Endometrial microvascular endothelial cells (primary cell): ENCODE measurements around the gene NUDC. TPM values are rescaled to one million over a fixed set of nuclear protein-coding genes. Genes with fewer than 3 reads are reported as not detected.
"Not testable (repeated sequence)": the region's sequence is repeated elsewhere in the genome, so short reads cannot be mapped to it uniquely, and the experiment has no call there.

Source experiments
- in situ Hi-C: cut with HindIII; loops from 2 replicates; pipeline ENCODE4 v1.10.0; 2017; ENCODE audit warnings: low sequenced_read_pairs, low pct_unique_long_range_greater_than_20kb; ENCODE audit errors: inconsistent ontology term
- total RNA-seq: library from RNA; depleted of rRNA; stranded (reverse); fragments of >200 nt; gene quantifications from one replicate; pipeline ENCODE4 v1.2.3, GENCODE V29; 2015; ENCODE audit errors: inconsistent ontology term

Gene NUDC
- total RNA-seq, 1 donor from 2014 or later, result 84.0 TPM

DNA sequence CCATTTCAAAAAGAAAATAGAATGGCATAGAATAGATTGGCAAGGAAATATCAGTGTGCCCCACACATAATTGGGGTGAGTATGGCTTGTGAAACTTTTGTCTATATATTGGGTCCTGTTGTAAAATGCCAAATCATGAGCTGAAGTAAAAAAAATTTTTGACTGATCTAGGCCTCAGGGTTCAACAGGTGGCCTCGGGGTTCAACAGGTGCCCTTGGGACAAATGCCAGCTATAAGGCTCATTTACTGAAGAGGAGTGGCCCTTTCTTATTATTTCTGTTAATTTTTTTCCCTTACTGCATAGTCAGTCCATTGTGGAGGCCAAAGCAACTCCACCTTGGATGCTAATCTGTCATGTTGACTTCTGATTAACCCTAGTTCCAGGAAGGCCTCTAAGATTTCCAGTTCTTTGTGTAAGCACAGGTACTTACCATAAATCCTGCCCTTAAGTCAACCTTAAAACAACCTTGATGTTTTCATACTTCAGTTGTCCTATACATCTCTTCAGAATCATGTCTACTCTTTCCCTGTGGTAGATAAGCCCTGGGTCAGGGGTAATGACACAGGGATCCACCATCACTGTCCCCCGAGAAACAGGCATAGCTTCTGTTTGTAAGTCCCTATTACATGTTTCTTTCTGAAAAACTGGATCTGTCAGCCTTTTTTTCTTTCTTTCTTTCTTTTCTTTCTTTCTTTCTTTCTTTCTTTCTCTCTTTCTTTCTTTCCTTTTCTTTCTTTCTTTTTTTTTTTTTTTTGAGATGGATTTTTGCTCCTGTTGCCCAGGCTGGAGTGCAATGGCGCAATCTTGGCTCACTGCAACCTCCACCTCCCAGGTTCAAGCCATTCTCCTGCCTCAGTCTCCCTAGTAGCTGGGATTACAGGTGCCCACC is 55.3 kb downstream of the NUDC start:
- in situ Hi-C loops, result no loop called here

DNA sequence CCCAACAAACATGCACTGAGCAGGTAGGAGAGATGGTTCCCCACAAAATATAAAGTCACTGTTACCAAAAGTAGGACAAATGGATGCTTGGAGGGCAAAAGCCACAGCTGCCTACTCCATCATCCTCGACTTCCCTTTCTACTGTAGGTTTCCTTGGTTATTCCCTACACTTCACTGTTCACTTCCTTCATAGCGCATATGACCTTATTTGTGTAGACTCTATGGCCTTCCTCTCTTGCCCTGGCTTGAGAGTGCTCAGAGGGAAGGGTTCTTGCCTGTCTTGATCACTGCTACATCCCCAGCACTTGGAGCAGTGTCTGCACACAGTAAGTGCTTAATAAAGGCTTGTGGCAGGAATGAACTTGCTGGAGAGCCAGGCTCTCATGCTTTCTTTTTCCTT is 57.4 kb downstream of the NUDC start:
- in situ Hi-C loops, result no loop called here

DNA sequence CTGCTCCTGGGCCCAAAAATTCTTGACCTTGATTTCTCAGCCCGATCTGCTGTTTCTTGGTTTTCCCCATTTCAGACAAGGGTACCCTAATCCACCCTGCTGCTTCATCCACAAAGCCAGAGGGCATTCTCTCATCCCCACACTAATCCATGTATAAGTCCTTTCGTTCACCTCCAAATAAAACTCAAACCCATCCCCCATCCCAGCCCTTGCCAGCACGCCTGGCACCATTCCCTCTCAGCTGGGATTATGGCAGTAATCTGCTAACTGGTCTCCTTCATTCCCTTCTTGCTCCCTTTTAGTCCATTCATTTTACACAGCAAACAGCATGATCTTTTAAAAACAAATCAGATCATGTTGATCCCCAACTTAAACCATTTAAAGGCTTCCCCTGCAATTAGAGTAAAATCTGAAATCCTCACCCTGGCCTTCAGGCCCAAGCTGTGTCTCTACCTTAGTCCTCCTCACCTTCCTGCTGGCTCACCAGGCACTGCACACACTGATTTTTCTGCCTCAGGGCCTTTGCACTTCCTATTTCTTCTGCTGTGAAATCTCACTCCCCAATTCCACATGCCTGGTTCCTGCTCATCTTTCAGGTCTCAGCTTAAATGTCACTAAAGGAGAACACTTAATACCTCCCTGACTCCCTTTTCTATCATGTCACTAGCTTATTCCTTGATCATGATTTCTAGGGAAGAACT is 59.8 kb downstream of the NUDC start:
- in situ Hi-C loops, result no loop called here

DNA sequence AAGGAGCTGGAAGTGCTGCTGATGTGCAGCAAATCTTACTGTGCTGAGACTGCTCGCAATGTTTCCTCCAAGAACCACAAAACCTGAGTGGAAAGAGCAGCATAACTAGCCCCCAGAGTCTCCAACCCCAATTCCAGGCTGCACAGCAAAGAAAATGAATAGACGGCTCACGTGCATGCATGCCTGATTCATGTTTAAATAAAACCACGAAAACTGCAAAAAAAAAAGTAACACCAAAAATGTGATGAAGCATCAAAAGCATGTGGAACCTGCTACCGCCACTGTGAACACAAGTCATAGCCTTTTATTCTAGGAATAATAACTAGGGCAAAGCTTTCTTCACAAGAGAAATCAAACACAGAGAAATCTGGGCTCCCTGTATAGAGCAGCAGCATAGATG is 62.3 kb downstream of the NUDC start:
- in situ Hi-C loops, result no loop called here

DNA sequence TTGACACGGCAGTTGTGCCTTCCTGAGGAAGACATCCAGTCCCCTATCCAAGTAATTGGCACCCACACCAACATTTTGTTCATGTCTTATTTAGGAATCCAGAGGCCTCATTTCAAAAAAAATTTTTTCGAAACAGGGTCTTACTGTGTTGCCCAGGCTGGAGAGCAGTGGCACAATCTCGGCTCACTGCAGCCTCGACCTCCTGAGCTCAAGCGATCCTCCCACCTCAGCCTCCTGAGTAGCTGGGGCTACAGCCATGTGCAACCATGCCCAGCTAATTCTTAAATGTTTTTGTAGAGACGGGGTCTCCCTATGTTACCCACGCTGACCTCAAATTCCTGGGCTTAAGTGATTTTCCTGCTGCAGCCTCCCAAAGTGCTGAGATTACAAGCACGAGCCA is 62.7 kb downstream of the NUDC start:
- in situ Hi-C loops, result no loop called here

DNA sequence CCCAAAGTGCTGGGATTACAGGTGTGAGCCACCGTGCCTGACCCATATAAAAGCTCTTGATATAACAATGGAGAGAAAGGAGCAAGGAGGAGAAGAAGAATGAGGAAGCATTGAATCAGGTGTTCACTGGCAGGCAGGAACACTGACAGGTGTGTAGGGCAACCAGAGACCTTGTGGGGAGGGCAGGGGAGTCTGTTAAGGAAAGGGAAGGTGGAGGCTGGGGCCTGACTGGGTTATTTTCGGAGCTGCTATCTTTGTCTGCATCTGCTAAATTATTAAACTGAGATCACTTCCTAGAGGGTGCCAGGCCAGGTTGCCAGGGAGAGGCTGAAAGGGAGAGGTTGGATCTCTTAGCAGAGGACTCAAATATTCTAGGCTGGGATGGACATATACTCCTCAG is 65.1 kb downstream of the NUDC start:
- in situ Hi-C loops, result no loop called here

DNA sequence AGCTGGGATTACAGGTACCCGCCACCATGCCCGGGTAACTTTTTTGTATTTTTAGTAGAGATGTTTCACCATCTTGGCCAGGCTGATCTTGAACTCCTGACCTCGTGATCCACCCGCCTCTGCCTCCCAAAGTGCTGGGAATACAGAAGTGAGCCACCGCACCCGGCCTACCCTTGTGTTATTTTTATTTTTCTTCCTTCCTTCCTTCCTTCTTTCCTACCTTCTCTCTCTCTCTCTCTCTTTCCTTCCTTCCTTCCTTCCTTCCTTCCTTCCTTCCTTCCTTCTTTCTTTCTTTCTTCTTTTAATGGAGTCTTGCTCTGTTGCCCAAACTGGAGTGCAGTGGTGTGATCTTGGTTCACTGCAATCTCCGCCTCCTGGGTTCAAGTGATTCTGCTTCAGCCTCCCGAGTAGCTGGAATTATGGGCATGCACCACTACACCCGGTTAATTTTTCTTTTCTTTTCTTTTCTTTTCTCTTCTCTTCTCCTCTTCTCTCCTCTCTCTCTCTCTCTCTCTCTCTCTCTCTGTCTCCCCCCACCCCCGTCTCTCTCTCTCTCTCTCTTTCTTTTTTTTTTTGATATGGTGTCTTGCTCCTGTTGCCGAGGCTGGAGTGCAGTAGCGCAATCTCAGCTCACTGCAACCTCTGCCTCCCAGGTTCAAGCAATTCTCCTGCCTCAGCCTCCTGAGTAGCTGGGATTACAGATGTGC is 68.0 kb downstream of the NUDC start:
- in situ Hi-C loops, result not testable (repeated sequence)

DNA sequence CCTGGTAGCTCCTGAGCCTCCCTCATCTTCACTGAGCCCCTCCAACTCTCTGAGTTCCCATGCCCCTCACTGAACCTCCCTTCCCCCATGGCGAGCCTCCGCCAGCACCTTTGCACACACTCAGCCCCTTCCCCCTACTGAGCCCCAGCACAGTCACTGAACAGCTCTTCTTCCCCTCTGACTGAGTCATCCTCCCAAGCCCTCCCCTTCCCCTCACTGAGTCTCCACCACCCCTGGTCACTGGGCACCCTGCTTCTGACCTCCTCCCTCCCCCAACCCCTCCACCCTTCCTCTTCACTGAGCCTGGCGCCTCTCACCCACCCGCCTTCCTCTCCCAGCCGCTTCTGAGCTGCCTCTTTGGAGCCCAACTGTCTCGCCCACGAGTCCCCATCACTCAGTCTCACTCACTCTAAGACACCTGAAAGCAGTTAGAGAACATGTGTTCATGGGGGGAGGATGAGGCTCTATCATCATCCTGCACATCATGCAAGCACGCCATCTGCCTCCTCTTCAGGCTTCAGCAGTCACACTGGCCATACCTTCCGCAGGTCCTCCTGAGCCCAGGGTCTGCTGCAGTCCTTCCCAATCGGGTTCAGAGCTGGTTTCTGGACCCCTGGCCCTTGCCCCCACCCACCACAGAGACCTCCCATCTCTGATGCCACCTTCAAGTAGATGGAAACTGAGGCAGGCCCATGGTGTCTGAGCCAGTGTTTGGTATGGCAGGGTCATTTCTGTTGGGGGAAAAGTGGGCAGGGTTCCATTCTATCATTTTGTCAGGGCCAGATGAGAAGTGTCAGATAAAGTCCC is 70.0 kb downstream of the NUDC start:
- in situ Hi-C loops, result no loop called here

DNA sequence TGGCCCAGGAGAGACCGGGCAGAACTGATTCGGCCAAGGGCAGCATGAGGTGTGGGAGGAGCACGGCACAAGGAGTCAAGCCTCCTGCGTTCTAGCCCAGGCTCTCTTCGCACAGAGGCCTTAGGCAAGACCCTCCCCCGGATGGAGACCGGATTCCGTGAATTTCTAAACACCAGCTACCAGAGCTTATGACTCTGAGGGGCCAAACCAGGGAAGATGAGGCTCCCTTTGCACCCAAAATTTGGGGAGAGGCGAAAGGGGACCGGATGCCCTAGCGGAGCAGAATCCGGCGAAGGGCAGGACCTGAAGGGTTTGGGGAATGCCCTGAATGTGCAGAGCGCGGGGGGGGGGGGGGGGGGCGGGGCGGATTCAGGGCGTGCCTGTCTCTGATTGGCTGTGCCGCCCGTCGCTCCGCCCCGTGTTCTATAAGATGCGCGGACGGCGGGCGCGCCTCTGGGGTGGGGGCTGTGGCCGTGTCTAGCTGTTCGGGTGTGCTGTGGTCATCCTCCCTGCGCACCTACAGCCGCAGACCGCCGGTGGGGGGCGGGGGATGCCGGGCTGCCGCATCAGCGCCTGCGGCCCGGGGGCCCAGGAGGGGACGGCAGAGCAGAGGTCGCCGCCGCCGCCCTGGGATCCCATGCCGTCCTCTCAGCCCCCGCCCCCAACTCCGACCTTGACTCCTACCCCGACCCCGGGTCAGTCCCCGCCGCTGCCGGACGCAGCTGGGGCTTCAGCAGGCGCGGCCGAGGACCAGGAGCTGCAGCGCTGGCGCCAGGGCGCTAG is 71.9 kb downstream of the NUDC start, which contains the start of gene TRNP1:
TRNP1 (plus strand) TSS at position 456 of the 783 bp plus-strand sequence; CDS start at position 551, 95 bp downstream.
- in situ Hi-C loops, result no loop called here

DNA sequence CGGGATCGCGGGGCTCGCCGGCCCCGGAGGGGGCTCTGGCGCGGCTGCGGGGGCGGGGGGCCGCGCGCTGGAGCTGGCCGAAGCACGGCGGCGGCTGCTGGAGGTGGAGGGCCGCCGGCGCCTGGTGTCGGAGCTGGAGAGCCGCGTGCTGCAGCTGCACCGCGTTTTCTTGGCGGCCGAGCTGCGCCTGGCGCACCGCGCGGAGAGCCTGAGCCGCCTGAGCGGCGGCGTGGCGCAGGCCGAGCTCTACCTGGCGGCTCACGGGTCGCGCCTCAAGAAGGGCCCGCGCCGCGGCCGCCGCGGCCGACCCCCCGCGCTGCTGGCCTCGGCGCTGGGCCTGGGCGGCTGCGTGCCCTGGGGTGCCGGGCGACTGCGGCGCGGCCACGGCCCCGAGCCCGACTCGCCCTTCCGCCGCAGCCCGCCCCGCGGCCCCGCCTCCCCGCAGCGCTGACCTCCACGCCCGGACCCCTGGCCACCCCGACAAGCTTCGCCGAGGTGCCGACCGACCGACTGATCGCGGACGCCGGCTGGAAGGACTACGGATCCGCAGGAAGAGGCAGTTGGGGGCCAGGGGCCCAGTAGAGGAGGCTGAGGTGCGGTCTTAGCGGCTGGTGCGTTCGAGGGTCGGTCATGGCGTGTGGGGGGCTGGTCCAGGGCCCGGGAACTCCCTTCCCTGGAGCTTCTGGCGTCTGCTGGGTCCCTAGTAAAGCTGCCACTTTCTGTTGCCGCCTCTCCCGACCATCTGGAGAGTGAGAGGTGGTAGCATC is 72.7 kb downstream of the NUDC start:
- in situ Hi-C loops, result no loop called here

DNA sequence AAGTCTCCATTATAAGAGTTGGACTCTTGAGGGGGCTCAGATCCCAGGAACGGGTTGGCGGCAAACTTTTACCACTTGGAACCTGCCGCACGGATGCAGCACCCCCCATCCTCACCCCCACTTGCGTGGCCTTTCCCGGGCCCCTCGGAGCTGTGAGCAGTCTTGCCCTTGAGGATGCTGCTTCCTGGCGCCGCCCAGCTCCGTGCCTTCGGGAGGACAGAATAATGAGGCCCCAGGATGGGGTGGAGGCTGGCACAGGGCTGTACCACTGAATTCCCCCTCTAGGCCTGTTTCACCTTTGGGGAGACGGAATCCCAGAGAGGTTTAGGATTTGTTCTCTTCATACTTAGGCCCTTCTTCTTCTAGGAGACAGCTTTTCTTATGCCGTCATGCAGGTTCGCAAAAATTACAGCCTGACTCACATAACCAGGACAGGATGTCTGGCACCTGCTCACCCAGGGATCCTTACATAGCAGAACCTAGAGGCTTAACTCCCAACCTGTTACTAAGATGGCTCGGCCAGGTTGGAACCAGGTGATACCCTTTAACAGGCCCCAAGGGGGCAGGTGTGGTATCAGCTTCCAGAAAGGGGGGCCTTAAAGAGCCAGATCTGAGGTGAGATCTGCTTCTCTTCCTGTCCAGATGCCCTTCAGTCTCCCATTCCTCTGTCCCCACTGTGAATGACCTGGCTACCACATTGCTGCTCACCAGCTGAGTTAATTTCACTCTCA is 73.4 kb downstream of the NUDC start:
- in situ Hi-C loops, result no loop called here

DNA sequence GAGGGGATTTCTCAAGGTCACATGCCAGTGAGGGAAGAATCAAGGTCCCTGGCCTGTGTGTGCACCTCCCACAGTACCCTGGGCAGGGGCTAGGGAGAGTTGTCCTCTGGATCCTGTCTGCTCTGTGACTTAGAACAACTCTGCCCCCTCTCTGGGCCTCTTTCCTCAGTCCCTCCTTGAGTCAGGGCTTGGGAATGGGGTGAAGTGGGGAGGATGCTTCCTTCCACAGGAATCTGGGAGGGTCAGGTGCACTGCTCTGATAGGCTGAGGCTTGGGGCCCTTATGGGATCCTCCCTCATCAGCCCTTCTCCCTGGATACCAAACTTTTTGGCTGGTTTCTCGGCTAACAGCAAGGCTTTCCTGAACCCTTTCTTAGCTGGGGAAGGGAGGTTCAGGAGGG is 74.5 kb downstream of the NUDC start:
- in situ Hi-C loops, result no loop called here

Other genes starting within 250 kb of the NUDC start
- gene ARID1A, start 225.7 kb upstream of the NUDC start, total RNA-seq, result 28.4 TPM
- gene PIGV, start 133.8 kb upstream of the NUDC start, total RNA-seq, result 4.9 TPM
- gene ZDHHC18, start 95.1 kb upstream of the NUDC start, total RNA-seq, result 15.5 TPM
- 3.1 TPM for gene SFN, start 58.6 kb upstream of the NUDC start, total RNA-seq
- 9.0 TPM for gene GPN2, start 31.5 kb upstream of the NUDC start, total RNA-seq
- 12.4 TPM for gene GPATCH3, start 21.3 kb upstream of the NUDC start, total RNA-seq
- not detected for gene NR0B2, start 7.8 kb upstream of the NUDC start, total RNA-seq
- gene KDF1, start 38.7 kb downstream of the NUDC start, total RNA-seq, result not detected
- 49.9 TPM for gene TRNP1, start 71.9 kb downstream of the NUDC start, total RNA-seq
- gene TENT5B, start 91.1 kb downstream of the NUDC start, total RNA-seq, result 4.1 TPM
- 45.5 TPM for gene SLC9A1, start 233.4 kb downstream of the NUDC start, total RNA-seq